SK-N-MC (cell line): ENCODE results near the gene NAP1L4.

Experiments
- EZH2 ChIP-seq: fragments of 200-600 bp; sonication (generic); IDR thresholded peaks from one replicate; pipeline ENCODE4 v1.6.1; 2017; ENCODE audit warnings: antibody characterized with exemption
- FOXP2 ChIP-seq: optimal IDR thresholded peaks from 2 replicates; pipeline ENCODE3; 2011; ENCODE audit warnings: mild to moderate bottlenecking, moderate library complexity; ENCODE audit not compliant: insufficient read depth; ENCODE audit errors: extremely low read length, control extremely low read depth
- POLR2AphosphoS5 ChIP-seq: IDR thresholded peaks from 2 replicates; pipeline ENCODE4 v1.6.1; 2012; ENCODE audit warnings: mild to moderate bottlenecking, low read depth, low read length, borderline replicate concordance

GRCh38 chr11:3010521-3011275, 18.6 kb upstream of the NAP1L4 start:
- no peak for TF ChIP-seq POLR2AphosphoS5
- TF ChIP-seq EZH2: no peak
- TF ChIP-seq FOXP2: no peak
